GM19467 (cell line): ENCODE measurements around the gene NPDC1.

ENCODE experiments used
- ATAC-seq: cut with Tn5 transposase; IDR thresholded peaks from one replicate; pipeline ENCODE4 v1.9.1; 2021; ENCODE audit warnings: mild to moderate bottlenecking, moderate library complexity; ENCODE audit not compliant: unreplicated experiment

The NPDC1 gene, protein sequence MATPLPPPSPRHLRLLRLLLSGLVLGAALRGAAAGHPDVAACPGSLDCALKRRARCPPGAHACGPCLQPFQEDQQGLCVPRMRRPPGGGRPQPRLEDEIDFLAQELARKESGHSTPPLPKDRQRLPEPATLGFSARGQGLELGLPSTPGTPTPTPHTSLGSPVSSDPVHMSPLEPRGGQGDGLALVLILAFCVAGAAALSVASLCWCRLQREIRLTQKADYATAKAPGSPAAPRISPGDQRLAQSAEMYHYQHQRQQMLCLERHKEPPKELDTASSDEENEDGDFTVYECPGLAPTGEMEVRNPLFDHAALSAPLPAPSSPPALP

DNA sequence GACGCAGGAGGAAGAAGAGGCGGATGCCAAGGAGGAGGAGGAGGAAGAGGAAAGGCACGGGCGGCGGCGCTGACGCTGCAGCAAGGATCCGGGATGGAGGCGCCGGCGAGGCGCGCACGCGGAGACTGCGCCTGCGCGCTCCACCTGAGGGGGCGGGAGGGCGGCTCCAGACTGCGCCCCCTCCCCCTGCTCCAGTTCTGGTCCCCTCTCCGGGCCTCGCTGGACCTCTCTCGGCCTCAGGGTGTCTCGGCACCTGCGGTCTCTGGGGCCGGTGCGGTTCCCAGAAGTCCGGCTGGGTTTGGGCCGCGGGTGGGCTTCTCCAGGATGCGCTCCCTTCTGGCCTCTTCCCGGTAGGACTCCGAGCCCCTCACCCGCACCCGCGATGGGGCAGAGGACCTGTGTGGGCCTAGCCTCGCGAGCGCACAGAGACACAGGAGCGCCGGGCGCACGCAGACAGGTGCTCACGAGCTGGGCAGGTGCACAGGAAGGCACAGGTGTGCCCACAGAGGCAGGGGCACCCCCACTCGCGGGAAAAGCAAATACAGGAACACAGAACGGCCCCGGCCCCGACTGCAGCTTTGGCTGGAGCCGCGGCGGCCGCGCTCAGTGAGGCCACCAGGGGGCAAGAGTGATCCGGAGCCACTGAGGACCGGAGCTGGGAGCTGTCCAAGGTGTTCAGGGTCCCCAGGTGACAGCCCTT is at the start of gene NPDC1:
Gene NPDC1, minus strand, starts transcription at position 90 of the 700 bp plus-strand sequence. CDS start 188 bp downstream, outside the sequence.
- ATAC-seq, result no peak

DNA sequence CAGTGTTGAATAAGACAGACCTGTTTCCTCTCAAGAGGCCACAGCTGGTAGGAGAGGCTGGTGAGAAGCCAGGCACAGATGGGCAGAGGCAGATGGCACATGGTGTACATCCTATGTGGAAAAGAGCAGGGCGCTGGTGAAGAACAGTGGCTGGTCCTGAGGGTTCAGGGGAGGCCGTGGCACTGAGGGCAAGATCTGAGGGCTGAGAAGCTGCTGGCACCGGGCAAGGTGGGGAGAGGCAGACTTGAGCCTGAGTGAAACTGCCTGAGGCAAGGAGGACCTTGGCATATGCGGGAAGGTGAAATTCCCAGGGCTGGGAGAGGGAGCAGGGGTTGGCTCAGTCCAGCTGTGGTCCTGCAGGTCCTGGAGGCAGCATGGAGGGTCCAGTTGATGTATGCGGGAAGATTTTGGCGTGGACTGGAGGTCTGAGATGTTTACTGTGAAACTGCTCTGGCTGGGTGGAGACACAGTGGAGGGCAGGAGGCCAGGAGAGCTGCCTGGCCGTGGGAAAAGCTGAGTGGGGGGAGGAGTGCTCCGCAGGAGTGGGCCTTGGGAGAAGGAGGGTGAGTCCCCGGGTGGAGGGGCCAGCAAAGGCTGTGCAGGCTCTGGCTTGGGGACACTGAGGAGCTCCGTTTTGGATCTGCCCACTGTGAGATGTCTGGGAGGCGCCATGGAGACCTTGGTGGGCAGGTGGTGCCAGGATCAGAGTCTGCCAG is 43.4 kb upstream of the NPDC1 start:
- no peak for ATAC-seq

DNA sequence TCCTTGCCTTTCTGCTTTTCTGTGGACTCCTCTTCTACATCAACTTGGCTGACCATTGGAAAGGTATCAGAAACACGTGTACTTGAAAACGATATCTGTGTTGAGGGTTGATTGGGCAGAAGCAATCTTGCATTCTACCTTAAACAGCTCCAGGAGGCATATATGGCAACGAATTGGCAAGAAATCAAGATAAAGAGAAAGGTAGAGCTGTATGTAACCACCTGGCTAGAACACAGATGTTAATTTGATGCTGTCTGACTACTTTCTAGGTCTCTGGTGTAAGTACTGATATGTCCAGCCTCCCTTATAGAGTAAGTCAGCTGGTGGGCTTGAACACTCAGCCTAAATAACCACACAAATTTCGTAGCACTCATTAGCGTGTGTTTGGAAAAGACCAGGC is 42.1 kb upstream of the NPDC1 start:
- ATAC-seq, result no peak

DNA sequence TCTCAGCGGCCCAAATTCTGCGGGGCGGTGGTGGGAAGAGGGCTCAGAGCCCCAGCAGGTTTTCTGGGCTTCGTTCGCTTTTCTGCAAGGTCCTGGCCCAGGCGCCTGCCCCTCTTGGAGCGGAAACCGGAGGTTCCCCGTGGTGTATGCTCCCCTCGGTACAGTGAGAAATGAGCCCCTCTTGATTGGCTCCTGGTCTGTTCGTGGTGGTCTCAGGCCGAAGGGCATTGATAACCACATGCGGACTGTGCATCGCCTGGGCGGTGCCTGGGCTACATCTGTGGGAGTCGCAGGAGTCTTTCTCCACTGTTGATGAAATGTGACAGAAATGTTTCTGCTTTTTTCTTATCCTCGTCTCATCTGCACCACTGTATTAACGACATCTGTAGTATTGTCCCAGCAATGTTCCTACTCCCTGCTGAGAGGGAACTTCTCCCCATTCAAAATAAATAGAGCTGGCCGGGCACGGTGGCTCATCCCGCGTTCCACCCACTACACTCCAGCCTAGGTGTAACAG is 41.5 kb upstream of the NPDC1 start:
- ATAC-seq, result no peak

DNA sequence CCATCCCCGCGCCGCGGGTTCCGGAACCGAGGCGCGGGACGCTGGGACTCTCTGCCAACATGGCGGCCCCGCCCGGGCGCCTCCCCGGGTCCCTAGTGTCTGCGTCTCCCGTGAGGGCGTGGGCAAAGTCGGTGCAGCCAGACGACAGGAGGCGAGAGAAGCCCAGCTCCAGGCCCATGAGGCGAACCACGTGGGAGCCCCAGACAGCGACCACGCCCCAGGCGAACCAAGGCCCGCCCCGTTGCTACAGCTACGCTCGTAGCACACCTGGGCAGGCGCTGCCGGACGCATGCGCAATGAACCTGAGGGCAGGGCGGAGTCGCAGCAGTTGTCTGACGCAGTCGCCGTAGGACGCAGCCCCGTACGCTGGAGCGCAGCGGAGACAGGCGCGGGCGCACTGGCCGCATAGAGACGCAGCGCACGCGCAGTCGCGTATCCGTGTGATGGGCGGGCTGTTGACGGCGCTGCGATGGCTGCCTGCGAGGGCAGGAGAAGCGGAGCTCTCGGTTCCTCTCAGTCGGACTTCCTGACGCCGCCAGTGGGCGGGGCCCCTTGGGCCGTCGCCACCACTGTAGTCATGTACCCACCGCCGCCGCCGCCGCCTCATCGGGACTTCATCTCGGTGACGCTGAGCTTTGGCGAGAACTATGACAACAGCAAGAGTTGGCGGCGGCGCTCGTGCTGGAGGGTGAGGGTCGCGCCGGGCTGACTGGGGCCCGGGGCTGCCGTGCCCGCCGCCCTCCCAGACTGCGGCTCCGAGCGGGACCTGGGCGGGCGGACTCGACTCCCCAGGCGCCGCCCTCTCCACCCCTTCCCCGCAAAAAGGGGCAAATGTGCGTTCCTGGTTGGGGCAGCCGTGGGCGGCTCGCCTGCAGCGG is 40.8 kb upstream of the NPDC1 start, which contains the start of gene MAN1B1:
Gene MAN1B1, plus strand, starts transcription at position 455 of the 878 bp plus-strand sequence. Its CDS starts 15 bp downstream, at position 470.
- ATAC-seq, result peak; percentile 82

DNA sequence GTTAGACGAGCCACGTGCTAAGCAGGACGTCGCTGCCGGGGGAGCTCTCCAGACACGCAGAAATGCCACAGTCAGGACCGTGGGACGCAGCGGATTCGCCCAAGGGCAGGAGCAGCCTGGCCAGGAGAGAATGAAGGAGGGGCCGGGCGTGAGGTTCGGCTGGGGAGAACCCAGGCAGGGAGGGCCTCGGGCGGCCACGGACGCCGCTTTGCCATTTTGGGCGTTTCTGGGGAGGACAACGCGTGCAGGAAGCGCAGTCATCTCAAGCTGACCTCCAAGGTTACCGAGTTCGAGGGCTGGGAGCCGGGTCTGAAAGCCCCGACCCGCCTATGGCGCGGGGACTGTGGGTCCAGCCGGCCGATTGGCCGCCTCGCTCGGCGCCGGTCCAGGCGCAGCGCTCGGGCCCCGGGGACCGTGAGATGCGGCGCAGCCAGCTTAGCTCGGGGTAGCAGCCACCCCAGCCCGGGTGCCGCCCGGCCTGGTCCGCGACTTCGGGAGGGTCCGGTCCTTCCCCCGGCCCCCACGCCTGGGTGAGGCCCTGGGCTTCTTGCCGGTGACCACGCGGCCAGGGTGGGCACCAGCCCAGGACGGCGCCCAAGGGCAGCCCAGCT is 40.0 kb upstream of the NPDC1 start:
- peak; percentile 9 for ATAC-seq

DNA sequence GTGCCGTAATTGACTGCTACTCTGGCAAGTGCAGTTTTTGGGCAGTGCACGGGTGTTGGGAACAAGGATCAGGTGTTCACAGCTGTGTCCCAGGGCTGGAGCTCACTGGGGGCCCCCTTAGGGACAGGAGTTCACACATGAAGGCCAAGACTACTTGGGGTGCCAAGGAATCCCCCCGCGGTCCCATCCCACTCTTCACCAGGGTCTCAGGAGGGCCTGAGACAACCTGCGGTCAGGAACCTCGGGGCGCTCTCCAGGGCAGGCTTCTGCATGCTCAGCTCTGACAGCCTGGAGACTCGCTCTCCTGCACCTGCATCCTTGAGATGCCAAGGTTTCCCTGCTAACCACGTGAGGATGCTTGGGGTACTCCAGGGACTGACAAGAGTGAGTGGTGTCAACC is 38.5 kb upstream of the NPDC1 start:
- no peak for ATAC-seq

DNA sequence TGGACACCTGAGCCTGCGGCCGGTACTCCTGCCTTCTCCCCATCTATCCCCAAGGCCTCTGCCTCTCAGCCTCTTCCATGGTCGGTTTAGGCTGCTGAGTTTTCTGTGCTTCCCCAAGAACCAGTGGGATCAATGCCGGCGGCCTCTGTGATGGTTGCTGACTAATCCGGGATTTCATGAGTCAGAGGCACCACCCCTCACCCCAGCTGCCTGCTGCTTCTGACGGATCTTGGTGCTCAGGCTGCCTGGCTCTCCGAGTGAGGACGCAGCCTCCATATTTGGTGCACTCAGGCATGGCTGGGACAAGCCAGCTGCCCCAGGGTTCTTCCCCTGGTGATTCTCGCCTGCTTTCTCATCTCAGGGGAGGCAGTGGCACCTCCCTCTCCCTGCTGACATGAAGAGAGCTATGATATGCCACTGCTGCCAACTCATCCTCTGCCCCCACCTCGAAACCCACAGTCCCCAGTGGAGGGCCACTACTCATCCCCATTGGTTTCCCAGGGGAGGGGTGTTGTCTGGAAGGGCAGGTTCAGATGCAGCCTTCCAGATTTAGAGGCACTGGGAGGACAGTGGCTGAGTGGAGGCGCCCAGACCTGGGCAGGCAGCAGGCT is 37.5 kb upstream of the NPDC1 start:
- ATAC-seq, result no peak

DNA sequence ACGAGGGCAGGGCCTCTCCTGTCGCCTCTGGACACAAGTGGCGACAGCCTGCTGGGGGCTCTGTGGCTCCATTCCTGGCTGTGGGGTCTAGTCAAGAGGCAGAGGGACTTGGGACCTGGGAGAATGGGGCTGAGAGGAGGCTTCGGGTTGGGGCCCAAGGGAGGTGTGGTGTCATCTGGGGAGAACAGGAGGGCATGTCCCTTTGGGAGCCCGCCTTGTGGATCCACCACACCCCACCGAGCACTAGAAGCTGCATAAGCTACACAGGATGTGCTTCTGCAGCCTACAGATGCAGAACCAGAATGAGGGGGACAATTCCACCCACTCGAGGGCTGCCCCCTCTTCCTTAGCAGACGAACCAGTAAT is 36.9 kb upstream of the NPDC1 start:
- no peak for ATAC-seq

DNA sequence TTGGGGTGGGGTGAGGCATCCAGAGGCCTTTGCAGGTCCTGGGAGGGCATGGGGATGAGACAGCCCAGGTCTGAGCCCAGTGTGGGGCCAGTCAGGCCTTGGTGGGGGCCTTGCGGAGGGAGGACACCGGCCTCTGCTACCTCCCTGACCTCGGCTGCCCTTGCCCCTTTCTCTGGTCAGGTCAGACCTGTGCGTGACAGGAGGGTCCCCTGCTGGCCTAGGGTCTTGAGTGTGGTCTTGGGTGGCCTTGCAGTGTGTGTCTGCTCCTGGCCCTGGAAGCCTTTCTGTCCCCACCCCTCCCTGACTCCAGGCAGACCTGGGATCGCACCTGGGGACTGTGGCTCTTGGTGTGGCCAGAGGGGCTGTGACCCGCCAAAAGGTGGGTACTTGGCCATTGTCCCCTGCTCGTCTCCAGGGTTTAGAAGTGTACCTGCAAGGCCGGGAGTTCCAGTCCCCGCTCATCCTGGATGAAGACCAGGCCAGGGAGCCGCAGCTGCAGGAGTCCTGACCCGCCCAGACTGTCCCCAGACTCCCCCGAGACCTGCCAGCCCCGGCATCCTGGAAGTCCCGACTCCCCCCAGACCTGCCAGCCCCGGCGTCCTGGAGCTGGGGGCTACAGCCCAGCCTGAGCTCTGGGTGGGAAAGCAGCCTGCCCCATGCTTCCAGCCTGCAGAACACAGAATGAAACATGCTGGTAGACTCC is 36.4 kb upstream of the NPDC1 start:
- ATAC-seq, result no peak

DNA sequence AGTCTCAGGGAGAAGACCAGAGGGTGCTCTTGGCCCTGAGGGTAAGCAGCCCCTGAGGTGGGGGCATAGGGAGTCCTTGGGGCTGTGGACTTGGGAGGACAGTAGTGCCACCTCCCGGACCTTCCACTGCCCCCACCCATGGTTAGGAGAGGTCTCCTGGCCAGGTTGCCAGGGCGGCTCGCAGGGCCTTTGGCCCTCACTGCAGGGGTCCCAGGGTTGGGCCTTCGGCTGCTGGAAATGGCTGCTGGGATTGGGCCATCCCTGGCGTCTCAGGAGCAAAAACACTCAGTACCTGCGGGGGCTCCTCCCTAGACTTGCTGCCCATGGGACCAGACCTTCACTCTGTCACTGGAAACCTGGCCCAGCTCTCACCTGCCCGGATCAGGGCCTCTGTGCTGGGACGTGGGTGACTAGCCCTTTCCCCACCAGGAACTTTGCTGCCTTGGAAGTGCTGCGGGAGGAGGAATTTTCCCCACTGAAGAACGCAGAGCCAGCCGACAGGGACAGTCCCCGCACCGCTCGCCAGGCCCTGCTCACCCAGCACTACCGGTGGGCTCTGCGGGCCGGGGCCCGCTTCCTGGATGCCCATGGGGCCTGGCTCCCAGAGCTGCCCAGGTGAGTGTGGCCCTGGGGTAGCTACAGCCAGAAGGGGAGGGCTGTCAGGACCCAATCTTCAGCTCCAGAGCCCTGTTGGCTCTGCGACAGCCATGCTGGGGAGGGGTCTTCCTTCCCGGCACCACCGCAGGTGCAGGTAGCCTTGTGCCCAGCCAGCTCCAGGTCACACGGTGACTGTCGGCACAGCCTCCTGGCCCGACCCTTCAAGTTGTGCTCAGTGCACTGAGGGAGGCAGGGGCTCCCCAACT is 34.5 kb upstream of the NPDC1 start:
- ATAC-seq, result no peak

DNA sequence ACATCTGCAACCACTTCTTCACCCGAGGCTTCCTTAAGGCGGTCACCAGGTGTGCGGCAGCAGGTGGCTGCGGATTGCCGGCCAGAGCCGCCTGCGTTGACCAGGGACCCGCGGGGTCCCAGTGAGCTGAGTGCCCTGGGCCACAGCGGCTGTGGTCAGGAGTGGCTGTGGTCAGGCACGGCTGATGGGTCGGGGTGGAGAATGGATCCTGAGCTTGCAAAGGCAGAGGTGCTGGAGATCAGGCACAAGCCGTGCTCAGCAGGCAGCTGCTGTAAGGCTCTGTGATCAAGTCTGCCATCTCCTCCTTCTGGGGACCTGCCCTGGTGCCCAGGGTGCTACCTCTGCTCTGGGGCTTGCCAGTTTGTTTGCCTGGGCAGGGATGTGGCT is 33.4 kb upstream of the NPDC1 start:
- ATAC-seq, result no peak

DNA sequence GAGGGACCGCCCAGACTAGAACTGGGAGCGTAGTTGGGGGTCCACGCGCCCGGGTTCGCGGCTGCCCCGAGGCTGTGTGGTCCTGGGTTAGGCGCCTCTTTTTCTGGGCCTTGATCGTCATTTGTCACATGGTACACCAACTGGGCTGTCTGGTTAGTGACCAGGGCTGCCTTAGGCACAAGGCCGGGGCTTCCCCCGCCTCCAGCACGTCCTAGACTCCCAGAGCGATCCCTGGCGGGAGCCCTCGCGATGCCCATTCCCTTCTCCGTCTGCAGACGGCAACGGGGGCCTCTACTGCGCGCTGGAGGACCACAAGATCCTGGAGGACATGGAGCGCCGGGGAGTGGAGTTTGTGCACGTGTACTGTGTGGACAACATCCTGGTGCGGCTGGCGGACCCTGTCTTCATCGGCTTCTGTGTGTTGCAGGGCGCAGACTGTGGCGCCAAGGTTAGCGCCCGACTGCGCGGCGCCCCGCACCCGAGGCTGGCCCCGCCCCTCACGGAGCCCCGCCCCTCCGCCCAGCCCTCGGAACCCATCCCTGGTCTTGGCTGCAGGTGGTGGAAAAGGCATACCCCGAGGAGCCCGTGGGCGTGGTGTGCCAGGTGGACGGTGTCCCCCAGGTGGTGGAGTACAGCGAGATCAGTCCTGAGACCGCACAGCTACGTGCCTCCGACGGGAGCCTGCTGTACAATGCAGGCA is 32.9 kb upstream of the NPDC1 start:
- ATAC-seq, result no peak

DNA sequence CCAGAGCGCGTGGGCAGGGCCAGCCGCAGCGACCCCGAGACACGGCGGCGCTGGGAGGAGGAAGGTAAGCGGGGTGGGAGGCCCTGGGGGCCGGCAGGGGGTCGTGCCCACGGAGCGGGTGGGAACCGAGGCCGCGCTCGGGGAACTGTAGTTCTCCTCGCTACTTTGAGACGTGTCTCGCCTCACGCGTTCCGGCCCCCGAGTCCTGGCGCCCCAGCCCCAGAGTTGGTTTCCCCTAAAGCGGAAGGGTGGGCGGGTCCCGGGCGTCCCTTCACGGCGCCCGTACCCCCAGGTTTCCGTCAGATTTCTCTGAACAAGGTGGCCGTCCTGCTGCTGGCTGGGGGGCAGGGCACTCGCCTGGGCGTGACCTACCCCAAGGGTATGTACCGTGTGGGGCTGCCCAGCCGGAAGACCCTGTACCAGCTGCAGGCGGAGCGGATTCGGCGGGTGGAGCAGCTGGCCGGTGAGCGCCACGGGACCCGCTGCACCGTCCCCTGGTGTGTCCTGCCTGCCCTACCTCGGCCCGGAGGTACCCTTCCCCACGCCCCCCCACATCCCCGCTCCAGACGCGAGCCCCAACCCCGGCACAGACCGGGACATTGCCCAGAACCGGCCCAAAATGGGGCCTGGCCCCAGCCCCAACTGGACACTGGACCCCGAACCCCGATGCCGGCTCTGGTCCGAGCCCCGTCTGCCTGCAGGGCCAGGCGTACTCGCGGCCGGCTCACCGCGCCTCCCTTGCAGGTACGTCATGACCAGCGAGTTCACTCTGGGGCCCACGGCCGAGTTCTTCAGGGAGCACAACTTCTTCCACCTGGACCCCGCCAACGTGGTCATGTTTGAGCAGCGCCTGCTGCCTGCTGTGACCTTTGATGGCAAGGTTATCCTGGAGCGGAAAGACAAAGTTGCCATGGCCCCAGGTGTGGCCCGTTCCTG is 32.0 kb upstream of the NPDC1 start:
- ATAC-seq, result peak; percentile 4

DNA sequence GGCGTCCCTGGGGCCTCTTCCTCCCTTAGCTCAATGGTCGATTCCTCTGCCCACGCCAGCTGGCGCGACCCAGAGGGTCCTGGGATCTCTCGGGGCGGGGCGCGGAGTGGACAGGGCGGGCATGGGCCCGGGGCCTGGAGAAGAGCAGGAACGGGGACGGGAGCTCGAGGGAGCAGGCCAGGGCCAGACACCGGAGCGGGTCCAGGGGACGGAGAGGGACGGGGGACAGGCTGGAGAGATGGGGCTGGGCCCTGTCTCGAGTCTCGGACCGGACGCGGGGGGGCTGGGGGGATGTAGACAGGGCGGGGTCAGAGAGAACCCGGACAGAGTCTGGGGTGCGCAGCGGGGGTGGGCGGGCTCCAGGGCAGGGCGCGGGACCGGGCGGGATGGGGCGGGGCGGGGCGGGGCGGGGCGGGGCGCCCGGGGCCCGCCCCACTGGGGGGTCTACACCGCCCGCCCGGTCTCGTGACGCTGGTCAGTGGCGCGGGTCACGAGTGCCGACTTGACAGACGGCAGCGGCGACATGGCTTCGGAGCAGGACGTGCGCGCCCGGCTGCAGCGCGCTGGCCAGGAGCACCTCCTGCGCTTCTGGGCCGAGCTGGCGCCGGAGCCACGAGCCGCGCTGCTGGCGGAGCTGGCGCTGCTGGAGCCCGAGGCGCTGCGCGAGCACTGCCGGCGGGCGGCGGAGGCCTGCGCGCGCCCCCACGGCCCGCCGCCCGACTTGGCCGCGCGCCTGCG is 31.2 kb upstream of the NPDC1 start, which contains the start of gene UAP1L1:
Gene UAP1L1, plus strand, starts transcription at position 508 of the 738 bp plus-strand sequence. Its CDS starts 16 bp downstream, at position 524.
- peak; percentile 40 for ATAC-seq

DNA sequence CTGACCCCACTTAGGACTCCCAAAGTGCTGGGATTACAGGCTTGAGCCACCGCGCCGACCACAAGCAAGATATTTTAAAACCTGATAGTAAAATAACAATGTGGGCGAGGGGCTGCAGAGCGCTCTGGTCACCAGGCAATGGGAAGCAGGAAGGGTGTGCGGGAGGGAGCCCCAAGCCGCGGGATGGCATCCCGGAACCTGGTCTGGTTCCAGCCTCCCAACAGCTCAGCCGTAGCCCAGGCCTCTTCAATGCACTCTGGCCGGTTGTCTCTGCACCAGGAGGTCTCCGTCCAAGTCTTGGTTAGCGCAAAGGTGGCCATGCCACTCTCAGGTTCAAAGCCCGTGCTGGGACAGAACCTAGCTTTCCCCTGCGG is 30.6 kb upstream of the NPDC1 start:
- ATAC-seq, result no peak
